ENCODE results near the gene SYDE2.
"Not testable (repeated sequence)": the region's sequence is repeated elsewhere in the genome, so short reads cannot be mapped to it uniquely, and the experiment has no call there.

SYDE2 gene

DNA sequence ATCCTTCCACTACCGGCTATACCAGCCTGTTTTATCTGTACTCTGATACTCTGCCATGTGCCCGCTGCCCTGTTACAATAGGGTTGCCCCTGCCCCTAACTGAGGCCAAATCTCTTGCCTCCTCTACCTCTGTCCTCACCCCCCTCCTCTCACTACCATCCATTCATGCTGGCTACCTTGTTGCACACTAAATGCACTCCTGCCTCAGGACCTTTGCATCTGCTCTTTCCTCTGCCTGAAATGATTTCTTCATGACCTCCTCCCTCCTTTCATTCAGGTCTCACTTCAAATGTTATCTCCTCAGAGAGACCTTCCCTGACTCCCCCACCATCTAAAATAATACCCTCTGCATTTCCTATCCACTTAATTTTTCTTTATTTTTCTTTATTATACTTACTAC is 7.7 kb upstream of the SYDE2 start:
- no peak for FAIRE-seq

DNA sequence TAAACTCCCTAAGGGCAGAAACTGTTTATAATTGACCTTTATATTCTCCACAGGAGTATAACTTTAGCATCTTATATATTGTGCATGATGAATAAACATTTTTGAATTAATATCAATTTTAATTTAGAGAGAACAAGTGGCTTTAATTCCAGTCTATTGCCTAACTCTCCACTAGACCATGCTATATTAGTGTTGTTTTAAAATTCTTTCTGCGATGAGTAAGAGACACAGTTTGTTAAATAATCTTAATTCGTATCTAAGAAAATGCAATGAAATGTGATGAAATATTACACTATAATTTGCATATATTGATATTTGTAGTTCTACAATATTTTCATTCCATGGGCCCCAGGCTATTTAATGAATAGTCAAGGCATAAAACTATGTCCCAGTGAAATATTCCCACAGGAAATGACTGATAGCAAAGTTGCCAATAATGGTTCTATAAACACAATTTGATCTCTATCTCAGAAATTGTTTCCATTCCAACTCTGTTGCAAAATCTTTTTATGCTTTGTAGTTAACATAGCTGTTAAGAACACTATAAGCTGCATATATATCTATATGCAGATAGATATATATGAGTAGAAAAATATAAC is 2.9 kb upstream of the SYDE2 start:
- FAIRE-seq: no peak

DNA sequence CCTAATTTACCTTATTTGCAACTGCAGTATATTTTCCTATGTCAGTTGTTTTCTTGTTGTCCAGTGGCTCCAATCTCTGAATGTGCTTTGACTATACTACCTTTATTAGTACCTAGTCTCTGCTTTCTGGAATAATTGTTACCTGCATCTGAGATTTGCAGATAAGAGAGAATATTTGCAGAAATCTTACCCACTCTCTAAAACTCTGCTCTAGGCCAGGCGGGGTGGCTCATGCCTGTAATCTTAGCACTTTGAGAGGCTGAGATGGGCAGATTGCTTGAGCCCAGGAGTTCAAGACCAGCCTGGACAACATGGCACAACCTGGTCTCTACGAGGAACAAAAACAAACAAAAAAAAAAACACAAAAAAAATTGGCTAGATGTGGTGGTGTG is 2.0 kb upstream of the SYDE2 start:
- FAIRE-seq: no peak

GRCh38 chr1:85202092-85202863 is 1.5 kb upstream of the SYDE2 start:
- FAIRE-seq: no peak

DNA sequence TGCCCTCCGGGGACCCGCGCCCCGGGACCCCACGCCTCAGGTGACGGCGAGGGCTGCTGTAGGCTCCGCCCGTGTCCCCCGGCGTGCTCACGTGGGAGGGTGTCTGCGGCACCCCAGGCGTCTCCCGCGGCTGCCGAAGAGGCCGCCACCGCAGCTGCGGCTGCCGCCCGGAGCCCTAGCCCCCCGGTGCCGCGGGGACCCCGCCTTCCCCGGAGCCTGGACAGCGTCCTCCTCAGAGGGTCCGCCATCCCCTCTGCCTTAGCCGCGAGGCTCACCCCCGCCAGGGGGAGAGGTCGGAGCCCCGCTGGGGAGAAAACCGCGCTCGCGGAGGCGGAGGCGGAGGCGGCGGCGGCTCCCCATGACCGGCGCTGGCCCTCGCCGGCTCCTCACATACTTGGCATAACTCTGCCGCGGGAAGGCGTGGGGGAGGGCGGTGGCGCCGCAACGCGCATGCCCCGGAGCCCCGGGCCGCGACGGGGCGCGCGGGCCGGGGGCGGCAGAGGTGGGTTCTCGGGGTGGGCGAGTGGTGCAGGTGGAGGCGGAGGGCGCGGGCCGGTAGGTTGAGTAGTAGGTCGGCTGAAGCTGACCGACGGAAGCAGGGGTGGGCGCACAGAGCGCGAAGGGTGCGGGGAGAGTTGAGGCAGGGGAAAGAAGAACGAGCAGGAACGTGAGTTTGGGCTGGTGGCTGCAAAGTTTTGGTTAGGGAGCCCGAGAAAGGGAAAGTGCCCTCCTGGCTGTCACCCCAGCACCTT is 700 bp upstream of the SYDE2 start:
- FAIRE-seq: no peak

DNA sequence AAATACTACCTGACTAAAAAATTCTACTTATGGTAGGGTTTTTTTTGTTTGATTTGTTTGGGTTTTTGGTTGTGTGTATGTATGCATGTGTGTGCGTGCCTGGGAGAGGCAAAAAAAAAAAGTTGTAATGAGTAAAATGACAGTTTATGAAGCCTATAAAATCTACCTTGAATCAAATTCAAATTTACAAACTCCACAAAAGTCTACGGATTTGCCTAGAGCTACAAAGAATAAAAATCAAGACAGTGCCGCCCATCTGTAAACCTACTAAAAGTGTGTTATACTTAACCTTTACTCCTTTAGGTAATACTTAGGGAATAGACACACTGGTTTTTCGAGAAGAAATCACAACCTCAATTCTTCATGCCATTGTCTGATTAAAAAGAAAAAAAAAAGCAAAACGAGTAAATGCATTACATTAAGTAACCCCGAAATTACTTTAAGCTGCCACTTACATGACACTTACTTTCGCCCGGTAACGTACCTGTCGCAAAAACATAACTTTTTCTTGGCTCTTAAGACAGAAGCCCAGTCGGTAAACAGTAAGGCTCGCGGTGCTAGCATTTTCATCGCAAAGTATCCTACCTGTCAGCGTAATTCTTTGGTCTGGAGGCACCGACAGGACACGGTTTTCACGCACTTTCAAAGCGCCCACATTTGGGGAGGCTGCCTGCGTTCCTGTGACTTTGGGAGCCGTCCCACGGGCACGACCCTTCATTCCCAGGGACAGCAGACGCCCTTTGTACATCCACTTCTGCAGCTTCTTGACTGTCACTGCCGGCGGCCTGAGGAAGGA is 951 bp downstream of the SYDE2 start:
- FAIRE-seq: no peak

DNA sequence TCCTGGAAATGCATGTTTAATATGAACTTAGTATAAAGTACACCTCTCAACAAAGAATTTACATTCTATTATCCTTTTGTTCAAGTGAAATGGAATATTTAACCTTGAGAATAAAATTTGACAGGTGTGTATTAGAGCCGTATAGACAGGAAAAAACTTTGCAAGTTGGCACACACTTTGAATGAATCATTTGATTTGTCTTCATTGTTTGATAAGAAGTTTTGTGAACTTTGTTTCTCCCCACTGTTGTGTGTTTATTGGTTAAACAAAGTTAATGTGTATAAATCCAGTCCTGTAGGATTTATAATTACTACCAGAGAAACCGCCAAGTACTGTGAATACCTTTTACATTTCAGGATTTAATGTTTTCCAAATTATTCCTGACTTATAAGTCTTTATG is 2.0 kb downstream of the SYDE2 start:
- FAIRE-seq: no peak

GRCh38 chr1:85196358-85196757 is 4.5 kb downstream of the SYDE2 start:
- no peak for FAIRE-seq

DNA sequence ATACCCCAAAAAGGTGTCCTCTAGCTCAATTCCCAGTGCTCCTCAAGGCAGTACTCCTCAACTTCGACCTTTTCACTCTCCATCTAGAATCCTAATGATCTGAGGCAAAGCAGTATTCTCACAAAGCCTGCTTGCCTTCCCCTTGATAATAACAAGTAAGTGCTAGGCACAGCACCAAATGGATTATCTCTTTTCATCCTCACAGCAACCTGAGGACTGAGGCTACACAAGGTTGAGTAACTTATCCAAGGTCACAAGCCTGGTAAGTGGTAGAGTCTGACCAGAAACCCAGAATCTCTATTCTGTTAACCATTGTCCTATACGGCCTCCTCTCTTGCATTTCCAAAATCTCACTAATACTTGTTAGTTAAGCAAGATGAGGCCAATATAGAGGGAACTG is 5.1 kb downstream of the SYDE2 start:
- no peak for FAIRE-seq

DNA sequence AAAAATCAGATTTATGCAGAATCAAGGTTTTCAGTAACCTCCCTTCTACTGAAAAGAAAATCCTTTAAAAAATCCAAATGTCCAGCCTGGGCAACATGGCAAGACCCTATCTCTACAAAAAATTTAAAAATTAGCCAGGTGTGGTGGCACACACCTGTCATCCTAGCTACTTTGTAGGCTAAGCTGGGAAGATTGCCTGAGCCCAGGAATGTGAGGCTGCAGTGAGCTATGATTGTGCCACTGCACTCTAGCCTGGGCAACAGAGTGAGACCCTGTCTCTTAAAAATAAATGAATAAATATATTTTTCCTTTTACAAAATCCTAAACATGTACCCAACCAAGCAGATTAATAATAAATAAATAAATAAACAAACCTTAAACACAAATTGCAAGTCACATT is 8.7 kb downstream of the SYDE2 start:
- not testable (repeated sequence) for FAIRE-seq

DNA sequence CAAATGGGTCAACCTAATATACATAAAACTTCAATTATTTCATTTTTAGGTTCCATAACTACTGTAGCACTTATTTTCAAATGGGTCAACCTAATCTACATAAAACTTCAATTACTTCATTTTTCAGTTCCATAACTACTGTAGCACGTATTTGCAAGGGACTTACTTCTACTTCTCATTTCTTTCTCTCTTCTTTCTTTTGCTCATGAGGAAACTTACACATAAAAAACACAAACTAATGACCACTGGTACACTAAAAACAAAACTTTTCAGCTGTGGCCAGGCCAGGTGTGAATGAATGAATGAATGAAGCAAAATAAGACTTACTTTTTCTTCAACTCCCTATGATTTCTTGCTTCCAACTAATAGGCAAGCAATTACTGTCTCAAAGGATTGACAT is 11.7 kb downstream of the SYDE2 start:
- no peak for FAIRE-seq

DNA sequence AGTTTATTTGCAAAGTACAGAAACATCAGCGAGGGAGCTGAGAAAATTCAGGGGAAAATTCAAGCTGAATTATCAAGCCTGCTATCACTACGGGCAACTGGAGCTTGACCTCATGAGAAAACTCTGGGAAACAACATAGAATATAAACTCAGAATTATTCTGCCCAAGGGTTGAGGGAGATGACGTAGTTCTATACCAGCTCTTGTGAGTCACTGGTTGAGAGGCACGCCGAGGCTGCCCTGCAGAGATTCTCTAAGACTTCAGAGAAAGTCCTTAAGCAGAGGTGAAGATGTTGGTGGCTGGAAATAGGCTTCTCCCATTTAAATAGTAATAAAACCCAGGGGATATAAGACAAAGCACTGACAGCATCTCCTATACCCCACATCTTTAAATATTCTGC is 12.3 kb downstream of the SYDE2 start:
- no peak for FAIRE-seq

DNA sequence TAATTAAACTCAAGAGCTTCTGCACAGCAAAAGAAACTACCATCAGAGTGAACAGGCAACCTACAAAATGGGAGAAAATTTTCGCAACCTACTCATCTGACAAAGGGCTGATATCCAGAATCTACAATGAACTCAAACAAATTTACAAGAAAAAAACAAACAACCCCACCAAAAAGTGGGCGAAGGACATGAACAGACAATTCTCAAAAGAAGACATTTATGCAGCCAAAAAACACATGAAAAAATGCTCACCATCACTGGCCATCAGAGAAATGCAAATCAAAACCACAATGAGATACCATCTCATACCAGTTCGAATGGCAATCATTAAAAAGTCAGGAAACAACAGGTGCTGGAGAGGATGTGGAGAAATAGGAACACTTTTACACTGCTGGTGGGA is 13.8 kb downstream of the SYDE2 start:
- FAIRE-seq: not testable (repeated sequence)

GRCh38 chr1:85184245-85184644 is 16.6 kb downstream of the SYDE2 start:
- FAIRE-seq: no peak

DNA sequence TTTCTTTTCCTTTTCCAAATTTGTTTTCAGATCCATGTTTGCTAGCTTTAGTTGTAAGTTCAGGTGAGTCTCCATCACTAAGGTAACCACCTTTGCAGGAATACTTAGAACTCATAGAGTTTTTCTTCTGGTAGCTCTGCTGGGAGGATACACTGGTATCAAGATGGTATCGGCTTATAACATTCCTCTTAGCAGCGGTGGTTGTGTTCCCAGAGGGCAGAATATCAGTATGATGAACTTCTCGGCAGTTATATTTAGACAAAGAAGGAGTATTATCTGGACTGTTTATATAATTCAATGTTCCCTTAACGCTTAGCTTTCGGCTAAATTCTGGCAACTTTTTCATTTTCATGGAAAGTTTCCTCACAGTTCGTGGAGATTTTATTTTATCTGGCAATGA is 18.1 kb downstream of the SYDE2 start:
- FAIRE-seq: no peak

DNA sequence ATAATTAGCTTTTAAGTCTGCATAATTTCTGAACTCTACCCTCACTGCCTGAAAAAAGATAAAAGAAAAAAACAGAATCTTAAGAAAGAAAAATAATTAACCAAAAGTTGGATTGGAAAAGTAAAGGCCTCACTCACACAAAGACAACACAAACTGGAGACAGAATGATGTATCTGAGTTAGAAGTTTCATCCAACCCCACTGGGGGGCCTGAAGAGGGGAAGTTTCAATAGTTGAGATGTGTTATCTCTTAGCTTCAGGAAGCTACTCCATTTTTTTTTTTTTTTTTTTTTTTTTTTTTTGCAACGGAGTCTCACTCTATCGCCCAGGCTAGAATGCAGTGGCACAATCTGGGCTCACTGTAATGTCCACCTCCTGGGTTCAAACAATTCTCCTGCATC is 19.9 kb downstream of the SYDE2 start:
- FAIRE-seq: no peak

GRCh38 chr1:85179522-85179921 is 21.3 kb downstream of the SYDE2 start:
- no peak for FAIRE-seq

DNA sequence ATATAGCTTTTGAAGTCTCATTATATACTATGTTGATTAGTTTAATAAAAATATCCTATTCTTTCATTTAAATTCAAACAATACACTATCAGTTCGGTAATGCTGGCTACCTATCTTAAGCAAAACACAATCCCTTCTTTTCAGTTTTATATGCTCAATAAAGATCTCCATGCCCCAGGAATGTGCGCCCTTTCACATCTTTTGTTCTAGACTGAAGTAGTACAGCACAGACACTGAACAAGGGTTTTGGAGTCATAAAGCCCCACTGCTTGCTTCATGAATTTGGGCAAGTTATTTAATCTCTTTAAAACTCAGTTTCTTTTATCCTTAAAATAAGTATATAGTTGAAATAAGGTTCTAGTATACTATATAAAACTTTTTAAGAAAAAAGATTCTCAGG is 22.4 kb downstream of the SYDE2 start:
- FAIRE-seq: no peak

GRCh38 chr1:85174503-85174902 is 26.3 kb downstream of the SYDE2 start:
- no peak for FAIRE-seq

DNA sequence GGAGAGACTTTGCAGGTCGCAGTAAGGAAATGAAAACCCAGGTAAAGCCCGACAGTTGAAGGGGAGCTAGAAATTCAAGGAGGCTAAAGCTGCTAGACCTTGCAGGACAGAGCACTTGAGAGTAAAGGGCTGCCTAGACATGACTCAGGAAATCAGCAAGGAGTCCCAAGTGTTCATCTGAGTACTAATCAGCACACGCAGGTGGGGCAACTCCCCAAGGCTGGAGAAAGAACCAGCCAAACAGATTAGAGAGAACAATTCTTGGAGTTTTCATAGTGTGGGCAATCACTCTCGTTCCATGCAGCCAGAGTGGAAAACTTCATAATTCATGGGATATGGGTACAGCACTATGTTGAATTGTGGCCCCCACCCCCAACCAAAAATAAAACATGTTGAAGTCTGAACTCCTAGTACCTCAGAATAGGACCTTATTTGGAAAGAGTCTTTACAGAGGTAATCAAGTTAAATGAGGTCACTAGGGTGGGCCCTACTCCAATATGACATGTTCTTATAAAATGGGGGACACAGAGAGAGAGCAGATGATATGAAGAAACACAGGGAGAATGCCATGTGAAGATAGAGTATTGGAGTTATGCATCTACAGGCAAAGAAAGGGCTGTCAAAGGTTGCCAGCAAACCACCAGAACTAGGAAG is 28.0 kb downstream of the SYDE2 start:
- FAIRE-seq: no peak

DNA sequence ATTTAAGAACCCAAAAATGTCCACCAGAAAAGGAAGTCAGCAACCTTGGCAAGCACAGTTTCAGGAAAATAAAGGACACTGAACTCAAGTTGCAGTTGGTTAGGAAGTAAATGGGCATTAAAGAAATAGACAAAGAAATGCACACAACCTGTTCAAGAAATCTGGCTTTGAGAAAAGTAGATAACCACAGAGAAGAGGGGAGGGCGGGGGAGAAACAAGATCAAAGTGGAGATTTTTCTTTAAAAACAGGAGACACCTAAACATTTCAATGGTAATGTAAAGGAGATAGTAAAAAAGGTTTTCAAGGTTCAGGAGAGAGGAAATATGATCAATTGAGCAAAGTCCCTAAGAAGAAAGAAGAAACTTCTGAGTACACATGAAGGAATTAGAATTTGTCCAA is 29.1 kb downstream of the SYDE2 start:
- FAIRE-seq: no peak

- no peak for FAIRE-seq
These were observed 31.9 kb downstream of the SYDE2 start for GRCh38 chr1:85168884-85169283.

DNA sequence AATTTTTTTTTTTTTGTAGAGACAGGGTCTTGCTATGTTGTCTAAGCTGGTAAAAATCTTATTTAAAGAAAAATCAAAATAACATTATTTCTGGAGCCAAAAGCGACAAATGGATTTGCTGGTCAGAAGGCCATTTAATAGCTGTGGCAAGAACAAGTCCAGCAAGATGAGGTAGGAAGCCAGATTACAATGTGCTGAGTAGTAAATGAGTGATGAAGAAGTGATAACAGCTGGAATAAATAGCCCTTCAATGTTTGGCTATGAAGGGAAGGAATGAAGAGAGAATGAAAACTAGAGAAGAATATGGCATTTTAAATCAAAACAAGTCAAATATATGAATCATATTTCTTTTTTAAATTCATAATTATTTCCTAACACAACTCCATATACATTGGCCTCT is 34.5 kb downstream of the SYDE2 start:
- FAIRE-seq: no peak

Data from colon (tissue), 2 donors.